ENCODE results near the gene STIMATE. TPM values are rescaled to one million over a fixed set of nuclear protein-coding genes. Genes with fewer than 3 reads are reported as not detected.

Gene STIMATE
- polyA plus RNA-seq, 2 donors, result 6.0 to 7.4 TPM

- Histone ChIP-seq H3K9me3 (ENCODE audit: control insufficient read depth in 2 of 2, insufficient read depth in 1 of 2, low read depth in 1 of 2, low read length in 1 of 2) (no peaks in the 10 kb centered on the region), H3K27ac (ENCODE audit: low read depth in 2 of 2, low read length in 1 of 2) (no peak overlapping the region), H3K4me1 (ENCODE audit: control insufficient read depth in 2 of 2, insufficient read depth in 2 of 2, low read length in 1 of 2) (peaks cover 0 to 5% of the 10 kb centered on the region in 2 donors), H3K27me3 (ENCODE audit: control insufficient read depth in 1 of 2, insufficient read depth in 2 of 2, low read length in 2 of 2) (no peaks in the 10 kb centered on the region), H3K36me3 (ENCODE audit: control insufficient read depth in 2 of 2, insufficient read depth in 2 of 2, low read length in 1 of 2) (no peaks in the 10 kb centered on the region), H3K4me3 (ENCODE audit: low read depth in 1 of 2, low read length in 2 of 2) (no peak overlapping the region)
- WGBS, 2 donors, result 84 to 87% methylated on average over 11 of the region's 11 CpGs
Measured at GRCh38 chr3:52787246-52787645, 110.1 kb downstream of the STIMATE start.

Other genes starting within 250 kb of the STIMATE start
- 10 to 100 TPM in 1 of 2 donors, 1 to 10 TPM in 1; 8.3 to 12.0 TPM for gene PBRM1, start 211.6 kb downstream of the STIMATE start, polyA plus RNA-seq
- gene GNL3, start 211.5 kb downstream of the STIMATE start, polyA plus RNA-seq, result 100 to 1,000 TPM in 1 of 2 donors, 10 to 100 TPM in 1; 91.8 to 103 TPM
- 10 to 100 TPM; 16.7 to 19.8 TPM for gene GLT8D1, start 191.8 kb downstream of the STIMATE start, polyA plus RNA-seq
- gene SPCS1, start 191.4 kb downstream of the STIMATE start, polyA plus RNA-seq, result 100 to 1,000 TPM in 1 of 2 donors, 10 to 100 TPM in 1; 54.6 to 114 TPM
- 1 to 10 TPM; 3.6 to 4.3 TPM for gene NEK4, start 126.6 kb downstream of the STIMATE start, polyA plus RNA-seq
- under 1 TPM in 1 of 2 donors, not detected in 1; 0.13 TPM for gene ITIH1, start 119.9 kb downstream of the STIMATE start, polyA plus RNA-seq
- 1 to 10 TPM in 1 of 2 donors, under 1 TPM in 1; 0.88 to 1.1 TPM for gene ITIH3, start 102.8 kb downstream of the STIMATE start, polyA plus RNA-seq
- gene ITIH4, start 66.9 kb downstream of the STIMATE start, polyA plus RNA-seq, result 1 to 10 TPM; 2.5 to 6.7 TPM
- gene MUSTN1, start 62.5 kb downstream of the STIMATE start, polyA plus RNA-seq, result 10 to 100 TPM in 1 of 2 donors, 1 to 10 TPM in 1; 7.0 to 13.1 TPM
- 1 to 10 TPM; 2.3 to 3.7 TPM for gene SFMBT1, start 148.5 kb upstream of the STIMATE start, polyA plus RNA-seq
- gene RFT1, start 232.9 kb upstream of the STIMATE start, polyA plus RNA-seq, result 10 to 100 TPM in 1 of 2 donors, 1 to 10 TPM in 1; 5.7 to 11.0 TPM